Measurements from ENCODE around the gene ZW10. TPM values are rescaled to one million over a fixed set of nuclear protein-coding genes. Genes with fewer than 3 reads are reported as not detected.

ZW10 gene
- total and polyA plus RNA-seq, 2 donors from 2014 or later, result 6.7 to 11.0 TPM

- no peaks in the 10 kb centered on the region for H3K27me3 ChIP-seq (ENCODE audit: control insufficient read depth, insufficient read depth, low read length)
- intact Hi-C loops (cut with DNase I), result no loop called here
- H3K9me3 ChIP-seq (ENCODE audit: control insufficient read depth in 2 of 3, insufficient read depth in 1 of 3, low read length in 3 of 3), result no peaks in the 10 kb centered on the region
- H3K36me3 ChIP-seq (ENCODE audit: control insufficient read depth in 2 of 3, insufficient read depth in 3 of 3, low read length in 3 of 3), result no peaks in the 10 kb centered on the region
- no peak for FAIRE-seq
- no peak overlapping the region for H3K4me3 ChIP-seq (ENCODE audit: low read length in 3 of 3)
- no peaks in the 10 kb centered on the region for H3K4me1 ChIP-seq (ENCODE audit: control insufficient read depth in 2 of 3, insufficient read depth in 2 of 3, low read depth in 1 of 3, low read length in 3 of 3)
- H3K27ac ChIP-seq (ENCODE audit: low read depth in 2 of 2, low read length in 2 of 2), result no peak overlapping the region
- no peak for DNase-seq
- no peak overlapping the region for H3K9ac ChIP-seq (ENCODE audit: low read length in 3 of 3)
- TF ChIP-seq, protein P1, sequence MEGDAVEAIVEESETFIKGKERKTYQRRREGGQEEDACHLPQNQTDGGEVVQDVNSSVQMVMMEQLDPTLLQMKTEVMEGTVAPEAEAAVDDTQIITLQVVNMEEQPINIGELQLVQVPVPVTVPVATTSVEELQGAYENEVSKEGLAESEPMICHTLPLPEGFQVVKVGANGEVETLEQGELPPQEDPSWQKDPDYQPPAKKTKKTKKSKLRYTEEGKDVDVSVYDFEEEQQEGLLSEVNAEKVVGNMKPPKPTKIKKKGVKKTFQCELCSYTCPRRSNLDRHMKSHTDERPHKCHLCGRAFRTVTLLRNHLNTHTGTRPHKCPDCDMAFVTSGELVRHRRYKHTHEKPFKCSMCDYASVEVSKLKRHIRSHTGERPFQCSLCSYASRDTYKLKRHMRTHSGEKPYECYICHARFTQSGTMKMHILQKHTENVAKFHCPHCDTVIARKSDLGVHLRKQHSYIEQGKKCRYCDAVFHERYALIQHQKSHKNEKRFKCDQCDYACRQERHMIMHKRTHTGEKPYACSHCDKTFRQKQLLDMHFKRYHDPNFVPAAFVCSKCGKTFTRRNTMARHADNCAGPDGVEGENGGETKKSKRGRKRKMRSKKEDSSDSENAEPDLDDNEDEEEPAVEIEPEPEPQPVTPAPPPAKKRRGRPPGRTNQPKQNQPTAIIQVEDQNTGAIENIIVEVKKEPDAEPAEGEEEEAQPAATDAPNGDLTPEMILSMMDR (IDR thresholded peaks at IDR 0.05; ENCODE audit: borderline replicate concordance, extremely low read depth, insufficient read depth), result no peak
Observed at GRCh38 chr11:113697756-113698407, 75.6 kb downstream of the ZW10 start.

DNA sequence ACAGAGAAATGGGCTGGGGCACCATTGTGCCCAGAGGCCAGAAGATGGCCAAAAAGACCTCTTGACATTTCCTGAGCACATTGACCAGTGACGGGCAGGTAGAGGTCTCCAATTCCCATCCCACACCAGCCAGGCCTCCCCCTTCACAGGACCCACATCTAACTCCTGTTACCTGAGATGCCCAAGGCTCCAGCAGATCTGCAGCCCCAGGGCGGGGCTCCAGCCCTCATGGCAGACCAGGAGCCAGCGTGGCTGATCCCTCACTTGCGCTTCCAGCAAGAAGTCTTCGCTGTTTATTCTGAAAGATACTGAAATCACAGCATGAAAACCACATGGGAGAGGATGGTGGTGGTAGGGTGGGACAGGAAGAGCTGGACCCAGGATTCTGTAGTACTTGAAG, 76.4 kb downstream of the ZW10 start:
- Histone ChIP-seq H3K27ac (ENCODE audit: low read depth in 2 of 2, low read length in 2 of 2) (no peak overlapping the region), H3K27me3 (ENCODE audit: control insufficient read depth, insufficient read depth, low read length) (no peaks in the 10 kb centered on the region), H3K36me3 (ENCODE audit: control insufficient read depth in 2 of 3, insufficient read depth in 3 of 3, low read length in 3 of 3) (no peaks in the 10 kb centered on the region), H3K9me3 (ENCODE audit: control insufficient read depth in 2 of 3, insufficient read depth in 1 of 3, low read length in 3 of 3) (no peaks in the 10 kb centered on the region), H3K4me3 (ENCODE audit: low read length in 3 of 3) (no peak overlapping the region), H3K9ac (ENCODE audit: low read length in 3 of 3) (no peak overlapping the region), H3K4me1 (ENCODE audit: control insufficient read depth in 2 of 3, insufficient read depth in 2 of 3, low read depth in 1 of 3, low read length in 3 of 3) (no peaks in the 10 kb centered on the region)
- intact Hi-C loops (cut with DNase I), result no loop called here
- FAIRE-seq, result no peak
- TF ChIP-seq, protein P1 (IDR thresholded peaks at IDR 0.05; ENCODE audit: borderline replicate concordance, extremely low read depth, insufficient read depth), result no peak
- DNase-seq, result no peak

DNA sequence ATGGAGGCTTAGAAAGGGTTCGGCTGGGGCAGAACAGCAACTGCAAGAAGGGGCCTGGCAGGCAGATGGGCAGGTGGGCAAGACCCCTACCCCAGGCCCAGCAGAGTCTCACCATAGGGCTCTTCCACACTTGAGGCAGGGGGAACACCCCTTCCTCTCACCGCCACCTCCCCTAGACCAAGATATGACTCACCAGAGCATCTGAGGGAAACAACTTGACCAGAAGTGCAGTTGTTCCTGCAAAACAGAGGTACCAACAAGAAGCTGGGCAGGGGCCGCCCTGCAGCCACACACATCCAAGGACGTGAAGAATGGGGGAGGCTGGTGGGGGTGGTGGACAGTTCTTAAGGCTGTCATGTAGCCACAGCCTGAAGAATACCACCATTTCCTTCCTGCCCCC, 78.3 kb downstream of the ZW10 start:
- H3K27me3 ChIP-seq (ENCODE audit: control insufficient read depth, insufficient read depth, low read length), result no peaks in the 10 kb centered on the region
- TF ChIP-seq, protein P1 (IDR thresholded peaks at IDR 0.05; ENCODE audit: borderline replicate concordance, extremely low read depth, insufficient read depth), result no peak
- no peaks in the 10 kb centered on the region for H3K9me3 ChIP-seq (ENCODE audit: control insufficient read depth in 2 of 3, insufficient read depth in 1 of 3, low read length in 3 of 3)
- no peak overlapping the region for H3K27ac ChIP-seq (ENCODE audit: low read depth in 2 of 2, low read length in 2 of 2)
- no peaks in the 10 kb centered on the region for H3K4me1 ChIP-seq (ENCODE audit: control insufficient read depth in 2 of 3, insufficient read depth in 2 of 3, low read depth in 1 of 3, low read length in 3 of 3)
- no peak for DNase-seq
- intact Hi-C loops (cut with DNase I), result no loop called here
- no peaks in the 10 kb centered on the region for H3K36me3 ChIP-seq (ENCODE audit: control insufficient read depth in 2 of 3, insufficient read depth in 3 of 3, low read length in 3 of 3)
- no peak overlapping the region for H3K4me3 ChIP-seq (ENCODE audit: low read length in 3 of 3)
- H3K9ac ChIP-seq (ENCODE audit: low read length in 3 of 3), result no peak overlapping the region
- no peak for FAIRE-seq

DNA sequence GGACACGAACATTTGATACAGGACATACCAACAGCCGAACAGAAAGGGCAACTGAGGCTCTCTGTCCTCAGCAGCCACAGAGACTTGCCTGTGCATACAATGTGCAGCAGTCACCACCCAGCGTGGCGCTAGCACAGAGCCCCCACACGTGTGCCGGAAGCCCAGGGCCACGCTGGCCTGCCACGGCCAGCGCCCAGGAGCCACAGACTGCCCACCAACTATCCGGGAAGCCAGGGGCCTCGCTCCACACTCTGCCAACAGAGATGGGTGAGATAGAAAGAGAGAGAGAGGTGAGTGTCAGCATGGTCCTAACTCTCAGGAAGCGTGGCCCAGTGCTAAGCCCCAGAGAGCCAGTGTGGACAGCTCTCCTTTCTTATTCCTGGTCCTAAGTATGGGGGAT, 79.1 kb downstream of the ZW10 start:
- Histone ChIP-seq H3K36me3 (ENCODE audit: control insufficient read depth in 2 of 3, insufficient read depth in 3 of 3, low read length in 3 of 3) (no peaks in the 10 kb centered on the region), H3K9me3 (ENCODE audit: control insufficient read depth in 2 of 3, insufficient read depth in 1 of 3, low read length in 3 of 3) (no peaks in the 10 kb centered on the region), H3K4me1 (ENCODE audit: control insufficient read depth in 2 of 3, insufficient read depth in 2 of 3, low read depth in 1 of 3, low read length in 3 of 3) (no peaks in the 10 kb centered on the region), H3K9ac (ENCODE audit: low read length in 3 of 3) (no peak overlapping the region), H3K27ac (ENCODE audit: low read depth in 2 of 2, low read length in 2 of 2) (no peak overlapping the region), H3K4me3 (ENCODE audit: low read length in 3 of 3) (no peak overlapping the region), H3K27me3 (ENCODE audit: control insufficient read depth, insufficient read depth, low read length) (no peaks in the 10 kb centered on the region)
- FAIRE-seq, result no peak
- no peak for DNase-seq
- intact Hi-C loops (cut with DNase I), result no loop called here
- TF ChIP-seq, protein P1 (IDR thresholded peaks at IDR 0.05; ENCODE audit: borderline replicate concordance, extremely low read depth, insufficient read depth), result no peak
